NCI-H774 (cell line): Measurements from ENCODE around the gene IL1RL2.

Source experiments
- DNase-seq: peaks from one replicate; lab custom pipeline; 2025; lab: John Stamatoyannopoulos, UW

The IL1RL2 gene

DNA sequence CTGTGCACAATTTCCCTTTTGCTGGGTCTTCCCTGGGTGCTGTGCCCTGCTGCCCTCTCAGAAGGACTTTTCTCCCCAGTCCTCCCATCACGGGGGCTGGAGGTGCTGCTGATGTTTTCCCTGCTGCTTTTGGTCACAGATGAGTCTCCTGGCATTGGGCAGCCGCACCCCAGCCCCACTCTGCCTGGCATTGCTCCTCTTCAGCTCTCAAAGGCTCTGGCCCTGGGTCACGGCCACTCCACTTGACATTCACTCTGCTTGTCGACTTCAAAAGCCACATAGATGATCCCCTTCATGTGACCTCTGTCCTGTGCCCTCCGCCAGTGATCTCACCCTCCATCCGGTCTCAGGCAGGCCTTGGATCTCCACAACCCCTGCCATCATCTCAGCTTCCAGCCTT, 81.0 kb downstream of the IL1RL2 start:
- no peak for DNase-seq

GRCh38 chr2:102268510-102269199, 81.8 kb downstream of the IL1RL2 start:
- DNase-seq: no peak

GRCh38 chr2:102269200-102269524, 82.3 kb downstream of the IL1RL2 start:
- no peak for DNase-seq

GRCh38 chr2:102271844-102272243, 85.0 kb downstream of the IL1RL2 start:
- no peak for DNase-seq

GRCh38 chr2:102273619-102274211, 86.9 kb downstream of the IL1RL2 start:
- no peak for DNase-seq

GRCh38 chr2:102276549-102277201, 89.9 kb downstream of the IL1RL2 start:
- no peak for DNase-seq

- no peak for DNase-seq
These were observed 90.4 kb downstream of the IL1RL2 start for GRCh38 chr2:102277202-102277700.

GRCh38 chr2:102278720-102279390, 92.0 kb downstream of the IL1RL2 start:
- DNase-seq: no peak

DNA sequence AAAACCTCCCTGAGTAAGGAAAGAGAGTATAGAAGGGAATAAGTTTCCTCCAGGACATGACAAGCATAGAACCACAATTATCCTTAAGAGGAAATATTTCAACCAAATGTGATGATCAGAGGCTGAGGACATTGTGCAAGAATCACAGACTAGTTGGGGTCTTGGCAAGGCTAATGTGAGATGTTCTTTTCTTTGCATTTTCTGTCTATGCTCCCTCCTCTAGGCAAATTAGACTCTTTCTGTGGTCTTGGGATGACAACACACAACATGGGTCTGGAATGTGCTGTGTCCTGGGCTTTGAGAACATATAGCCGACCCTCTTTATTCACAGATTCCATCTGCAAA, 92.5 kb downstream of the IL1RL2 start:
- DNase-seq: no peak

- DNase-seq: no peak
These were observed 95.9 kb downstream of the IL1RL2 start for GRCh38 chr2:102282678-102283091.

DNA sequence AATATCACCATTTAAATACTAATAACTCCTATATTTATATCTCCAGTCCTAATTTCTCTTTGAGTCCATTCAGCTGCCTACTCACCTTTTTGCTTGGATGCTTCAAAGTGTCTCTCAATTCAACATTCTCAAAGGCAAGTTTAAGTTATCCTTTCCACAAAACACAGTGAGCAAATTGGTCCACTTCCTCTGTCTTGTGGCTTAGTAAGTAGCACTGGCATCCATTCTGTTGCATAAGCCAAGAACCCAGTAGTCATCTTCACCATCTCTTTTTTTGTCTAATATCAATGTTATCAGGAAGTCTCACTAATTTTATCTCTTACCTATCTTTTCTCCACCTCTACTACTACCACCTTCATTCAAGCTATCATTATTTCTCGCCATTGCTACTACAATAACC, 97.2 kb downstream of the IL1RL2 start:
- DNase-seq: no peak

DNA sequence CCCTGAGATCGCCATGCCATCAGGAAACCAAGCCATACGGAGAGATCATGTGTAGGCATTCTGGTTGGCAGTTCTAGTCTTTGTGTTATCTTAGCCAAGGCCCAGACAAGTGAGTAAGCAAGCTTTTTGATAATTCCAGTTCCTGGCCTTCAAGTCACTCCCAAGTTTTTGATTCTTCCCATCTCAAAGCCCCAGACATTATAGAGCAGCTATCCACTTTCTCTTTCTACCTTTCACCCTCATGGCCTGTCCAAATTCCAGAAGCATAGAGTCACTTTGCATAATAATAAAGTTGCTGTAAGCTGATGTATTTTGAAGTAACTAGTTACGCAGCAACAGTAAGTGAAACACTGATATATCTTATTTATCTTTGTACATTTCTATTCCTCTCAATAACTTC, 97.8 kb downstream of the IL1RL2 start:
- no peak for DNase-seq

- DNase-seq: no peak
These were observed 98.5 kb downstream of the IL1RL2 start for GRCh38 chr2:102285368-102285767.

DNA sequence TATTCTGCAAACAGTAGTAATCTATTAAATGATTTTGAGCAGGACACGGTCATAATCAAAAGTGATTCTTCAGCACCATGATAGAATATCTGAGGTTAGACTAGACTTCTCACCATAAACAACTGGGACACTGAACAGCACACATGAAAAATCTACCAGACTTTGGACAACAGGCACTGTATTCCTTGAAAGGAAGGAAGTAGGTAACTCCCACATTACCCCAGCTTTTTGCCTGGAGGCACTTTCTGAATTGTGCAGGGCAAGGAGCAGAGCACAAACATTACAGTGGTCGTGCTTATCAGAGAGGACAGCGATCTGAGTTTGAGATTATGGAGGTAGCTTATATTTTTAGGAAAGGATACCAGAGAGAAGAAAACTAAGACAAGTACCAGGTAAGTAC, 99.2 kb downstream of the IL1RL2 start:
- no peak for DNase-seq

- no peak for DNase-seq
These were observed 102.3 kb downstream of the IL1RL2 start for GRCh38 chr2:102289129-102289528.
